NCI-H2029 (cell line): Measurements from ENCODE around the gene OMA1.
A peak's percentile ranks its signal among the peaks of the same experiment; 100 is the strongest.
"Not testable (repeated sequence)": the region's sequence is repeated elsewhere in the genome, so short reads cannot be mapped to it uniquely, and the experiment has no call there.

Experiments
- DNase-seq: peaks from one replicate; lab custom pipeline; 2025; lab: John Stamatoyannopoulos, UW

The OMA1 gene

DNA sequence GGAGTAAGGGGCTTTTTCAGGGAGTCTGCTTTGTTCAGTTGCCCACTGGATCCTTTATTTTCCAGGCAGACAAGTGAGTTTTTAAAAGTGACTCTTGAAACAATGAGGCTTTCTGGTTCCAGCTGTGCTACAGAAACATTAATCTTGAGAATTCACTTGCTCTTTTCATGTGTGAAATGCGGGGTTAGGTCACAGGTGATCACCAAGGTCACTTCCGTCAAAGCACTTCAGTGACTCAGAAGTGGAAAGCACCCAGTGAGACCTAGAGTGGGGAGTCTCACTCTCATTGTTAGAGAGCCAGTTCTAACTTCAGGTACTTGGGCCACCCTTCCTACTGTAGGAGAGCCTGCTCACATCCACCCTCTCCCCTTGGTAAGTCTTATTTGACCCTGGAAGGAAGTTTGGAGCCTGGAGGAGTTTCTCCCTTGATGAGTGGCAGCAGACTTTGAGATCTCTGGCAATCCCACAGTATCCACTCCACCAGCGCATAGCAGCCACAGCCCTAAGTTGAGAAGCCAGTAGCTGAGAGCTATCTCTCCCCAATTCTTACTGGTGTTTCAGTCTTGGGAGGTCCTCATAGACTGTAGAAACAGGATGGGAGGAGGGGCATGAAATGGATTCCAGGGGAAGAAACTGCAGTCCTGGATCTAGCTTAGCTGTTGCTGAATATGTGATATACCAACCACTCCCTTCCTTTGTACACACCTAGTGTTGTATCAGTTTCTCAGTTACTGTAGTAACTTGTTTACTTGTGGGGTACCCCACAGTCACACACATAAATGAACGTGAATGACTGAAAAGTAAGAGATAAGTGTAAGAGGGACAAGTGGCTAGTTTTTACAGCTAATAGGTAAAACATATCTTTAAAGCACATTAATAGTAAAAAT, 27.4 kb upstream of the OMA1 start:
- no peak for DNase-seq

GRCh38 chr1:58573138-58573537, 26.6 kb upstream of the OMA1 start:
- no peak for DNase-seq

- DNase-seq = no peak
Measured at GRCh38 chr1:58572690-58573089, 26.2 kb upstream of the OMA1 start.

DNA sequence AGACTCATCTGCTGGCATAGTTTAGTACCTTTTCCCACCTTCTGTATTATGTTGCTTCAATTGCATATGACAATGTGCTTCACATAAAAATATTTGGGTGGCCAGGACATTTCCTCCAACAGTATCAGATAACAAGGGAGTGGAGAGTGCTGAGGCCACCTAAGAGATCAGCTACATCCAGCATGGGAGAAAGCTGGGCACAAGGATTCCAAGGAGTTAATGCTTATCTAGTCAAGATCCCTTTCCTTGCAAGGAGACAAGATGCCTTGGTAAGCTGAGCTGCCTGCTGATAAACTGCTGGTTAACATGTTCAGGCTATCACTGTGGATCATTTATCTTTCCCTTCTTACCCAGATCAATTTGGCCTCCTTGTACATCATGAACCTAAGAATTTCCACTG, 25.1 kb upstream of the OMA1 start:
- no peak for DNase-seq

GRCh38 chr1:58570817-58571216, 24.3 kb upstream of the OMA1 start:
- no peak for DNase-seq

DNA sequence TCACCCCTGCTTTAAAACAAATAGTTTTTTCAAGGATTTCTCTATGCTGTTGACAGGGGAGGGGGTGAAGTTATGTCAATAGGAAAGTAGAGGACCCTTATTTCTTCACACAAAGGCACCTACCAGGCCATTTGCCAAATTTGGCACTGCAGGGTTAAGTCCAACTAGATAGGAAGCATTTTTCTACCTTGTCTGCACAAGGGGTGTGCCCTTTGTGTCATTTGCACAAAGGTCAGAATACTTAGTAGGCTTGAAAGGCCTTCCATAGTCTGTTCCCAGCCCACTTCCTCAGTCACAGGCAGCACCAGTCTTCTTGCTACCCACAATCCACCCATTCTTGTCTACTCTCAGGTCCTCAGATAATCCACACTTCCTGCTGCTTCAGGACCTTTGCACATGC, 23.6 kb upstream of the OMA1 start:
- DNase-seq = no peak

- DNase-seq = no peak
Measured at GRCh38 chr1:58568911-58569310, 22.4 kb upstream of the OMA1 start.

DNA sequence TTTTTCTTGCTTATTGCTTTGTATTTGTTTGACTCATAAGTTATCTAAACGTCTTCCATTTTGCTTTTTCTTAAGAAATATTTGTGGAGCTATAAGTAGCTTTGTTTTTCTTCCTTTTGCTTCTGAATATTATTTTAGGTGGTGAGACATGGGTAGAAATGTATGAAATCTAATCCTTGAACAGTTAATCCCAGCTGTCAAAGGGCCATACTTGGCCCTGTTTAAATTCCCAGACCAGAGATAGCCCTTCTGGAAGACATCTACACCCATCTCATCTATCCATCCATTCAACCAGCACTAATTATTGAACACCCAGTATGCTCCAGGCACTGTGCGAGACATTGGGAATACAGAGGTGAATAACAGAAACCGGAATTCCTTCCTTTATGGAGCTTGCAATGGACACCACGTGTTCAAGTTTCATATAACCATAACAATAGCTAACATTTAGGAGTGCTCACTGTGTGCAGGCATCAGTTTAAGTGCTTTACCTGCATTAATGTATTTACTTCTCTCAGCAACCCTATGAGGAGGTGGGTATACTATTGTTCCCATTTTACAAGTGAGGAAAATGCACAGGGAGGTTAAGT, 21.8 kb upstream of the OMA1 start:
- no peak for DNase-seq

GRCh38 chr1:58566339-58566738, 19.8 kb upstream of the OMA1 start:
- DNase-seq = no peak

DNA sequence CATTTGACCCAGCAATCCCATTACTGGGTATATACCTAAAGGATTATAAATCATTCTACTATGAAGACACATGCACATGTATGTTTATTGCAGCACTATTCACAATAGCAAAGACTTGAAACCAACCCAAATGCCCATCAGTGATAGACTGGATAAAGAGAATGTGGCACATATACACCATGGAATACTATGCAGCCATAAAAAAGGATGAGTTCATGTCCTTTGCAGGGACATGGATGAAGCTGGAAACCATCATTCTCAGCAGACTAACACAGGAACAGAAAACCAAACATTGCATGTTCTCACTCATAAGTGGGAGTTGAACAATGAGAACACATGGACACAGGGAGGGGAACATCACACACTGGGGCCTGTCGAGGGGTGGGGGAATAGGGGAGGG, 17.2 kb upstream of the OMA1 start:
- not testable (repeated sequence) for DNase-seq

- DNase-seq = no peak
Measured at GRCh38 chr1:58561633-58562032, 15.1 kb upstream of the OMA1 start.

DNA sequence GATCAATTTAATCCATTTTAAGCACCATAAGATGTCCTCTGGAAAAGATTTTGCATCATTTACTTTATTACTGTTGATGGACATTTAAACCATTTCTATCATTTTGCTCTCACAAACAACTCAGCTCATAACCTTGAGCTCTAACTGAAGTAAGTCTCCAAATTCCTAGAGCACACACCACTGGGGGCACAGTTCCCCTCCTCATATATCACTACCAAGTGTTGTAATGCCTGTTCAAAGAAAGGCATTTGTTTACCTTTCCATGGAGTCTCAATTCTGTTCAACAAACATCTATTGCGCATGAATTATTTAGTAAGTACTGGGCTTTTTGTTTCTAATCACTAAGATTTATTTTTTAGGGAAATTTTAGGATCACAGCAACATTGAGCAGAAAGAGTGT, 8.9 kb upstream of the OMA1 start:
- DNase-seq = no peak

DNA sequence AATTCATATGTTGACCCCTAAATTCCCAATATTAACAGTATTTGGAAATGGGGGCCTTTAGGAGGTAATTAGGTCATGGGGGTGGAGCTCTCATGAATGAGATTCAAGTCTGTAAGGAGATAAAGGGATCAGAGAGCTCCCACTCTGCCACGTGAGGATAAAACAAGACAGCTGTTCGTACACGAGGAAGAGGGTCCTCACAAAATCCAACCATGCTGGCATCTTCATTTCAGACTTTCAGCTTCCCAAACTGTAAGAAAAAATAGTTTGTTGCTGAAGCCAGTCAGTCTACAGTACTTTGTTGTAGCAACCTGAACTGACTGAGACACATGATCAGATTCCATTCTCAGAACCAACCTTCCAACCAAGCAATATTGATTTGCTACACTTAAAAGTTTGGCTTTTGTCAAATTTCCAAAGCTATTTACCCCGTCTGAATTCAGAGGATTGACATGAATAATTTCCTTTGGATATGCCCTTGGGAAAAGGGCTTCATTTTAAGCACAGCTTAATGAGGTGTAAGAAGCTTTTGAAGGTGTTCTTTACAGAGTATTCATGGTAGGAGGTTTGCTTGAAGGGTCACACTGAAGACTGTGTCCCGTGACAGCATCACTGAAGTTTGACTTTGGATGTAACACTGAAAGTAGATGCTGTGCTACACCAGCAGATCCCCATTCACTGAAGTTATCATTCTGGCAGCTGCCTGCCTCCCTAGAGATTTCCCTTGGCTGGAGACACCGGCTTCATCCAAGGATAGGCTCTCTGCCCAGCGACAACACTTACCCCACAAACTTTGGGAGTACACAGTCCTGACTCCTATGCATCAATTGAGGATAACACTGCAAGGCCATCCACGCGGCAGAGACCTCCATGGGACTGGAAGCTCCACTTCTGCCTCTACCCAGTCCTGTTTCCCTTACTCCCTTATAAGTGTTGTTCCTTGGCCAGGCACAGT, 4.9 kb upstream of the OMA1 start:
- no peak for DNase-seq

GRCh38 chr1:58549291-58549690, 2.8 kb upstream of the OMA1 start:
- DNase-seq = not testable (repeated sequence)

DNA sequence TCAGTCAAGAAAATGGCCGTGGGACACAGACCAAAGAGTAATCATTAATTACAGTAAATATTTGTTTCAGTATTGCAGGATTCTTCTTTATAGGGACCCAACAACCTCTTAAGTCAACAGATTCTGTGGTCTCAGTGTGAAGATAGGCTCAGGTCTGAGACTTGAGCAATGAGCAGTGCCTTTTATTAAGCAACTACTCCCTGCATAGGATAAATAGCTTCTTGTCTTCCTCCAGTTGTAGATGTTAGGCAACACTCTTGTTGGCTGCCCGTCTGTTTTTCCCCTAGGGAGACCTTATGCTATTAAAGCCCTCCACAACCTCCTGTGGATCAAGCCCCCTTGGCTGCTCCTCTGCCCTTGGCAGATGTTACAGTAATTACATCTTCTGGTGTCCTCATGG, 1.8 kb upstream of the OMA1 start:
- no peak for DNase-seq

GRCh38 chr1:58545591-58546519, 671 bp downstream of the OMA1 start:
- DNase-seq = peak; percentile 75

- no peak for DNase-seq
Measured at GRCh38 chr1:58543260-58543659, 3.3 kb downstream of the OMA1 start.

GRCh38 chr1:58539553-58539952, 7.0 kb downstream of the OMA1 start:
- no peak for DNase-seq

GRCh38 chr1:58538821-58539220, 7.7 kb downstream of the OMA1 start:
- DNase-seq = no peak

- not testable (repeated sequence) for DNase-seq
Measured at GRCh38 chr1:58531842-58532241, 14.7 kb downstream of the OMA1 start.

DNA sequence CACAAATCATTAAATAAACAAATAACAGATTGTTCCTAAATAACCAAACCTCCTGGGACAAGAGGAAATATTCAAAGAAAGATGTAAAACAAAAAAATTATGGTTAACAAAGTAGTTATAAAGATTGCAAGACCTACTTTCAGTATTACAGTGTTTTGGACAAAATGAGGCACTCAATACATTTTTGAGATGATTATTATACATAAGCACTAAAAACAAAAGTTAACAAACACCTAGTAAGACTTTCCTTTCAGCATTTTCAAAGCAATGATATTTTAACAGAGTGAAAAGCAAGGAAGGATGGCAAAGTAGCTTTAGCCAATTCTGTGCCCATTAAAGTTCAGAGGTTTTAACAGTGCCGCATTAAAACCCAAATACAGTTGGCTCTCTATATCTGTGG, 17.2 kb downstream of the OMA1 start:
- no peak for DNase-seq
